Thoracic aorta (tissue), 2 donors: ENCODE data around the gene PPP2R2D. TPM values are rescaled to one million over a fixed set of nuclear protein-coding genes. Genes with fewer than 3 reads are reported as not detected.

ENCODE experiments used
- ATAC-seq: fragments of 150-250 bp; one replicate; pipeline ENCODE4 v1.8.0; 2017; ENCODE audit warnings: low read depth; ENCODE audit not compliant: insufficient number of reproducible peaks, low FRiP score
- DNase-seq: peaks from one replicate; pipeline ENCODE4 v3.0.0-alpha.2; 2020; ENCODE audit warnings: low spot score
- H3K27ac ChIP-seq, 2 donors: fragments of 200-600 bp; sonication (generic); 1 replicate in 1 of 2; 2 replicates in 1 of 2; pipeline ENCODE4 v1.5.1; 2016; ENCODE audit warnings: mild to moderate bottlenecking in 2 of 2, moderate library complexity in 2 of 2
- H3K27me3 ChIP-seq: fragments of 200-600 bp; sonication (generic); replicated peaks from 2 replicates; pipeline ENCODE4 v1.6.0; 2016; ENCODE audit warnings: mild to moderate bottlenecking; ENCODE audit not compliant: insufficient read depth
- H3K36me3 ChIP-seq: fragments of 200-600 bp; sonication (generic); one replicate; pipeline ENCODE4 v1.5.1; 2016
- H3K4me1 ChIP-seq, 2 donors: fragments of 200-600 bp; sonication (generic); 1 replicate in 1 of 2; 2 replicates in 1 of 2; pipeline versions ENCODE4 v1.5.1 to v1.6.0; 2016; ENCODE audit warnings: low read depth in 2 of 2, mild to moderate bottlenecking in 1 of 2; ENCODE audit not compliant: control insufficient read depth in 1 of 2
- H3K4me3 ChIP-seq: fragments of 200-600 bp; sonication (generic); 2 replicates; pipeline ENCODE4 v1.5.1; 2016; ENCODE audit warnings: mild to moderate bottlenecking
- H3K9me3 ChIP-seq: fragments of 200-600 bp; sonication (generic); 2 replicates; pipeline ENCODE4 v1.5.1; 2016
- total RNA-seq, 2 donors: library from RNA; depleted of rRNA; stranded (reverse); fragments of >200 nt; gene quantifications; one replicate each; pipeline versions ENCODE4 v1.1.0 to v1.2.3, GENCODE V29; 2016
- TF ChIP-seq, protein P1 (sequence below): fragments of 200-600 bp; sonication (generic); IDR thresholded peaks from one replicate; pipeline ENCODE4 v1.5.1; 2019; ENCODE audit warnings: antibody characterized with exemption

PPP2R2D gene
- total RNA-seq, 2 donors from 2014 or later: 23.0 to 34.1 TPM

DNA sequence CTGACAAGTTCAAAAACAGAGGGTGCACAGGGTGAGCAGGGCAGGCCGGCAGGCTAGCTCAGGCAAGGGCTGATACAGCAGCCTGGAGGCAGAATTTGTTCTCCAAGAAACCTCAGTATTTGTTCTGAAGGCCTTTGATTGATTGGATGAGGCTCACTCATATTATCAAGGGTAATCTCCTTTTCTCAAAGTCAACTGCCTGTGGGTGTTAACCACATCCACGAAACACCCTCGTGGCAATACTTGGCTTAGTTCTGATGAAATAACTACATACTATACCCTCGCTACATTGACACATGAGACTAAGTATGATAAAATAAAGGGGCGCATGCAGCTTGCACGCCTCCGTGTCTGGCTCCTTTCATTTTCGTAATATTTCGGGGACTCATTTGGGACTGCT is 4.4 kb upstream of the PPP2R2D start:
- no peaks in the 10 kb centered on the region for H3K27me3 ChIP-seq
- H3K27ac ChIP-seq: no peak overlapping the region
- TF ChIP-seq, protein P1, sequence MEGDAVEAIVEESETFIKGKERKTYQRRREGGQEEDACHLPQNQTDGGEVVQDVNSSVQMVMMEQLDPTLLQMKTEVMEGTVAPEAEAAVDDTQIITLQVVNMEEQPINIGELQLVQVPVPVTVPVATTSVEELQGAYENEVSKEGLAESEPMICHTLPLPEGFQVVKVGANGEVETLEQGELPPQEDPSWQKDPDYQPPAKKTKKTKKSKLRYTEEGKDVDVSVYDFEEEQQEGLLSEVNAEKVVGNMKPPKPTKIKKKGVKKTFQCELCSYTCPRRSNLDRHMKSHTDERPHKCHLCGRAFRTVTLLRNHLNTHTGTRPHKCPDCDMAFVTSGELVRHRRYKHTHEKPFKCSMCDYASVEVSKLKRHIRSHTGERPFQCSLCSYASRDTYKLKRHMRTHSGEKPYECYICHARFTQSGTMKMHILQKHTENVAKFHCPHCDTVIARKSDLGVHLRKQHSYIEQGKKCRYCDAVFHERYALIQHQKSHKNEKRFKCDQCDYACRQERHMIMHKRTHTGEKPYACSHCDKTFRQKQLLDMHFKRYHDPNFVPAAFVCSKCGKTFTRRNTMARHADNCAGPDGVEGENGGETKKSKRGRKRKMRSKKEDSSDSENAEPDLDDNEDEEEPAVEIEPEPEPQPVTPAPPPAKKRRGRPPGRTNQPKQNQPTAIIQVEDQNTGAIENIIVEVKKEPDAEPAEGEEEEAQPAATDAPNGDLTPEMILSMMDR: no peak
- H3K4me3 ChIP-seq: no peak overlapping the region
- H3K9me3 ChIP-seq: no peaks in the 10 kb centered on the region
- peaks cover 0 to 8% of the 10 kb centered on the region in 2 donors for H3K4me1 ChIP-seq
- no peaks in the 10 kb centered on the region for H3K36me3 ChIP-seq
- ATAC-seq (no peak), DNase-seq (no peak)

- no peak for DNase-seq
- TF ChIP-seq, protein P1: no peak
- no peaks in the 10 kb centered on the region for H3K9me3 ChIP-seq
- no peak overlapping the region for H3K4me3 ChIP-seq
- no peak for ATAC-seq
- H3K27me3 ChIP-seq: no peaks in the 10 kb centered on the region
- H3K27ac ChIP-seq: no peak overlapping the region
- no peaks in the 10 kb centered on the region for H3K36me3 ChIP-seq
- H3K4me1 ChIP-seq: peaks cover 7 to 15% of the 10 kb centered on the region in 2 donors
Measured at GRCh38 chr10:131897297-131897899, 3.4 kb upstream of the PPP2R2D start.

DNA sequence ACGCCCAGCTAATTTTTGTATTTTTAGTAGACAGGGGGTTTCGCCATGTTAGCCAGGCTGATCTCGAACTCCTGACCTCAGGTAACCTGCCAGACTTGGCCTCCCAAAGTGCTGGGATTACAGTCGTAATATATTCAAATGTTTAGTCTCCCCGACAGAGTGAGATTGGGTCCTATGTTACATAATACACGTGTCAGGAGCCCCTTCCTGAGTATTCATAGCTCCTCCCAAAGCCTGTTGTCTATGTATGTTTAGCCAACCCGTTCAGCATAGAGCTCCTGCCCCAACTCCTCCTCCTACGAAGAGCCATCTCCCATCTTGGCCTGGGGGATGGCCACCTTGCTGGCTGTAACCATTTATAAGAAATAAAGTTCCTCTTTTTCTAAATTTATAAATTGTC is 2.7 kb upstream of the PPP2R2D start:
- Histone ChIP-seq H3K9me3 (no peaks in the 10 kb centered on the region), H3K36me3 (no peaks in the 10 kb centered on the region), H3K27me3 (no peaks in the 10 kb centered on the region), H3K4me3 (no peak overlapping the region), H3K4me1 (peaks cover 12 to 19% of the 10 kb centered on the region in 2 donors), H3K27ac (no peak overlapping the region)
- TF ChIP-seq, protein P1: no peak
- DNase-seq: no peak
- ATAC-seq: no peak

DNA sequence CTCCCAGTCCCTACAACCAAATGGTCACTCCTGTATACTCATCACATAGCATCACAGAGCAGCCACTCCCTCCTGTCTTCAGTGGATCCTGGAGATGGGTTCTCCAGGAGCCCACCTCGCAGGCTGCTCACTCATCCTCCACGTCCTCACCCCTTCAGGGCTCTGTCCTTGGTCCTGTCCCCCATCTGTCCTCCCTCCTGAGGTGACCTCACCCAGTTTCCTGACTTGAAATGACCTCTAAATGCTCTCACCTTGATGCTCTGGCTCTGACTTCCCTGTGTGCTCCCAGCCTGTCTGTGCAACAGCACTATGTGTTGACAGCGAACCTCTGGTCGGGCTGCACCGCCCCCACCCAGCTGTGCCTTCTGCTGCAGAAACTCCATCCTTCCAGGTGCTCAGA is 2.1 kb upstream of the PPP2R2D start:
- Histone ChIP-seq H3K9me3 (no peaks in the 10 kb centered on the region), H3K27ac (no peak overlapping the region)
- DNase-seq: no peak

DNA sequence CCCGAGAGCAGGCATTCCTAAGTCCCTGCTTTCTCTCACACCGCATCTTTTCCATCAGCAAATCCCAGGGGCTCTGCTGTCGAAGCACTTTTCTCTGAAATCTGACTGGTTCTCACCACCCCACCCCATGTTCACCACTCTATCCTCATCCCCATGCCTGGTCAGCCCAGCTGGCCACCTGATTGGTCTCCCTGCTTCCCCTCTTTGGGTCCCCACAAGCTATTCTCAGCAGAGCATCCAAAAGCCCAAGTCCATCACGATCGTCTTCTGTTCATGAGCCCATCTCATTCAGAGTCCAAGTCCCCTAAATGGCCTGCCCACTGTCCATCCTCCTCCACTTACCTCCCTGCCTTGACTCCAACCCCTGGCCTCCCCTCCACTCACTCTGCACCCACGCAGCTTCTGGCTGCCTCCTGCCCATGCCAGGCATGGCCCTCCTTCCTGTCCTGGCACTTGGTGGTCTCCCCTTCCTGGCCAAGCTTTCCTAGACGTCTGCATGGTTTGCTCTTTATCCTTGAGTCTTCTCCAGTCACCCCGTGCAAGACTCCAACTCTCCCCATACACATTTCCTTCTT is 1.6 kb upstream of the PPP2R2D start:
- TF ChIP-seq, protein P1: no peak
- H3K9me3 ChIP-seq: no peaks in the 10 kb centered on the region
- ATAC-seq (no peak), DNase-seq (no peak)
- peaks cover 12 to 24% of the 10 kb centered on the region in 2 donors for H3K4me1 ChIP-seq
- H3K36me3 ChIP-seq: no peaks in the 10 kb centered on the region
- no peak overlapping the region for H3K4me3 ChIP-seq
- no peak overlapping the region for H3K27ac ChIP-seq
- H3K27me3 ChIP-seq: no peaks in the 10 kb centered on the region

More for the DNA sequence above, 2.1 kb upstream of the PPP2R2D start:
- Histone ChIP-seq H3K36me3 (no peaks in the 10 kb centered on the region), H3K27me3 (no peaks in the 10 kb centered on the region), H3K4me3 (no peak overlapping the region), H3K4me1 (peaks cover 12 to 21% of the 10 kb centered on the region in 2 donors)
- ATAC-seq: no peak
- TF ChIP-seq, protein P1: no peak
